HepG2 (cell line): ENCODE results near the gene ADCY5. TPM values are rescaled to one million over a fixed set of nuclear protein-coding genes. Genes with fewer than 3 reads are reported as not detected.

Experiments
- ATAC-seq: fragments of 200-7000 bp; cut with Tn5 transposase; 3 replicates; pipeline ENCODE4 v1.9.1; 2020; ENCODE audit warnings: mild to moderate bottlenecking, moderate library complexity
- BruUV-seq: library from RNA; stranded (reverse); fragments of 400-500 nt; replicated peaks from 2 replicates; lab custom pipeline; 2021; lab: Mats Ljungman, UMichigan
- CTCF ChIA-PET: fragments of 300-600 bp; formaldehyde crosslinking; extraction: SDS; loops from one replicate; lab custom pipeline; 2021; ENCODE audit warnings: low total read pairs, inconsistent platforms, low intra/inter-chr PET ratio; lab: Yijun Ruan, JAX
- POLR2A ChIA-PET: fragments of 350-600 bp; sonication (Branson Sonifier 250); formaldehyde crosslinking; loops from one replicate; lab custom pipeline; 2020; ENCODE audit warnings: antibody characterized with exemption, inconsistent platforms; lab: Yijun Ruan, JAX
- DNase-seq: peaks from one replicate; pipeline ENCODE4 v3.0.0-alpha.2; 2015; ENCODE audit warnings: low spot score
- FAIRE-seq: peaks from 3 replicates; lab custom pipeline; 2011; peaks lifted over from hg19 to GRCh38; lab: Jason Lieb, UNC
- H2AFZ ChIP-seq: one replicate; pipeline ENCODE4 v1.6.1; 2011; ENCODE audit warnings: low read length, inconsistent platforms
- H3K27ac ChIP-seq: fragments of 300-600 bp; 3 replicates; pipeline ENCODE4 v1.8.0; 2011; ENCODE audit warnings: mixed run types, mild to moderate bottlenecking, mixed read lengths, low read length, inconsistent platforms; ENCODE audit not compliant: insufficient read depth; ENCODE audit errors: extremely low read length
- H3K27me3 ChIP-seq, 2 experiments: fragments of 200-600 bp in 1 of 2; 2 replicates in 1 of 2; 3 replicates in 1 of 2; pipeline versions ENCODE4 v1.6.0 to v1.8.0; 2011; ENCODE audit warnings: low read length in 2 of 2, mild to moderate bottlenecking in 2 of 2, moderate library complexity in 2 of 2, inconsistent platforms in 1 of 2; ENCODE audit not compliant: insufficient read depth in 2 of 2, control insufficient read depth in 1 of 2
- H3K36me3 ChIP-seq, 2 experiments: fragments of 200-600 bp in 1 of 2; replicated peaks in 1 of 2; 2 replicates in 1 of 2; 3 replicates in 1 of 2; pipeline versions ENCODE4 v1.5.1 to v1.8.0; 2011; ENCODE audit warnings: low read length in 2 of 2, inconsistent platforms in 1 of 2; ENCODE audit not compliant: insufficient read depth in 2 of 2, control insufficient read depth in 1 of 2
- H3K4me1 ChIP-seq: 2 replicates; pipeline ENCODE4 v1.5.1; 2012; ENCODE audit warnings: low read length, inconsistent platforms; ENCODE audit not compliant: insufficient read depth
- H3K4me2 ChIP-seq: 2 replicates; pipeline ENCODE4 v1.6.0; 2011; ENCODE audit warnings: low read depth, low read length, inconsistent platforms
- H3K4me3 ChIP-seq, 3 experiments: fragments of 200-600 bp in 1 of 3; sonication (generic), shearing (Covaris generic) in 1 of 3; replicated peaks in 1 of 3; 2 replicates each; pipeline ENCODE4 v1.5.1; 2011 to 2016; ENCODE audit warnings: low read length in 3 of 3, inconsistent platforms in 2 of 3, low read depth in 2 of 3, mild to moderate bottlenecking in 2 of 3, control low read depth in 1 of 3, mixed read lengths in 1 of 3; ENCODE audit not compliant: insufficient read depth in 1 of 3
- H3K79me2 ChIP-seq: one replicate; pipeline ENCODE4 v1.6.1; 2011; ENCODE audit warnings: low read length, inconsistent platforms; ENCODE audit not compliant: insufficient read depth
- H3K9ac ChIP-seq: 2 replicates; pipeline ENCODE4 v1.6.0; 2011; ENCODE audit warnings: mild to moderate bottlenecking, low read depth, low read length, inconsistent platforms; ENCODE audit not compliant: insufficient read depth
- H3K9me3 ChIP-seq: 2 replicates; pipeline ENCODE4 v1.5.1; 2012; ENCODE audit warnings: mild to moderate bottlenecking, low read length
- H4K20me1 ChIP-seq: 2 replicates; pipeline ENCODE4 v1.6.0; 2011; ENCODE audit warnings: inconsistent platforms, mild to moderate bottlenecking, low read length, moderate library complexity; ENCODE audit not compliant: insufficient read depth
- ATF2 ChIP-seq: sonication (generic); formaldehyde crosslinking; IDR thresholded peaks from 2 replicates; pipeline ENCODE4 v1.4.0; 2020; ENCODE audit warnings: missing genetic modification reagents
- ATF5 ChIP-seq: sonication (generic); formaldehyde crosslinking; IDR thresholded peaks from 2 replicates; pipeline ENCODE4 v1.4.0; 2020; ENCODE audit warnings: mild to moderate bottlenecking, low read depth, missing genetic modification reagents
- CREB1 ChIP-seq, 2 experiments: fragments of 450-650 bp in 1 of 2; IDR thresholded peaks; 2 replicates each; pipeline ENCODE4 v1.6.1; 2016 to 2017; ENCODE audit warnings: control low read depth in 1 of 2, mild to moderate bottlenecking in 1 of 2, missing compliant biosample characterization in 1 of 2, missing genetic modification characterization in 1 of 2
- KDM1A ChIP-seq: IDR thresholded peaks from 2 replicates; pipeline ENCODE4 v1.6.1; 2016; ENCODE audit warnings: missing compliant biosample characterization
- NCOA2 ChIP-seq: sonication (generic); formaldehyde crosslinking; IDR thresholded peaks from 2 replicates; pipeline ENCODE4 v1.8.0; 2022; ENCODE audit warnings: inconsistent platforms
- NCOA5 ChIP-seq: sonication (generic); formaldehyde crosslinking; IDR thresholded peaks from 2 replicates; pipeline ENCODE4 v1.4.0; 2020; ENCODE audit warnings: missing genetic modification reagents
- PAF1 ChIP-seq: IDR thresholded peaks from 2 replicates; pipeline ENCODE4 v1.6.1; 2016; ENCODE audit warnings: missing genetic modification reagents, missing compliant biosample characterization
- POLR2G ChIP-seq: fragments of 200-400 bp; formaldehyde crosslinking; IDR thresholded peaks from 2 replicates; pipeline ENCODE4 v1.6.1; 2018; ENCODE audit warnings: mild to moderate bottlenecking, low read depth, low read length, moderate library complexity
- SMARCC2 ChIP-seq: fragments of 450-650 bp; IDR thresholded peaks from 2 replicates; pipeline ENCODE4 v1.6.1; 2017; ENCODE audit warnings: antibody characterized with exemption, mild to moderate bottlenecking
- SPEN ChIP-seq: sonication (generic); formaldehyde crosslinking; IDR thresholded peaks from 2 replicates; pipeline ENCODE4 v1.5.1; 2020; ENCODE audit warnings: low read depth, mild to moderate bottlenecking, missing genetic modification reagents
- ZBTB3 ChIP-seq: sonication (generic); formaldehyde crosslinking; IDR thresholded peaks from 2 replicates; pipeline ENCODE4 v1.4.0; 2020; ENCODE audit warnings: low read depth, mild to moderate bottlenecking, moderate library complexity, missing genetic modification reagents, borderline replicate concordance
- ZNF235 ChIP-seq: sonication (generic); formaldehyde crosslinking; IDR thresholded peaks from 2 replicates; pipeline ENCODE4 v1.8.1; 2023; ENCODE audit warnings: mild to moderate bottlenecking, missing genetic modification reagents, borderline replicate concordance
- ZNF383 ChIP-seq: sonication (generic); formaldehyde crosslinking; IDR thresholded peaks from 2 replicates; pipeline ENCODE4 v1.4.0; 2020; ENCODE audit warnings: missing genetic modification reagents, mild to moderate bottlenecking, borderline replicate concordance
- ZNF607 ChIP-seq: sonication (generic); formaldehyde crosslinking; IDR thresholded peaks from 2 replicates; pipeline ENCODE4 v1.5.1; 2020; ENCODE audit warnings: missing genetic modification reagents, mild to moderate bottlenecking, borderline replicate concordance
- ZNF703 ChIP-seq: sonication (generic); formaldehyde crosslinking; IDR thresholded peaks from 2 replicates; pipeline ENCODE4 v1.5.1; 2020; ENCODE audit warnings: missing genetic modification reagents, mild to moderate bottlenecking, moderate library complexity, borderline replicate concordance
- ZNF780A ChIP-seq: sonication (generic); formaldehyde crosslinking; IDR thresholded peaks from 2 replicates; pipeline ENCODE4 v1.8.0; 2022; ENCODE audit warnings: mild to moderate bottlenecking, missing genetic modification reagents, moderate library complexity
- WGBS: methylation state at CpG from one replicate; pipeline ENCODE4 v1.1.6; 2017; ENCODE audit warnings: low lambda C conversion rate; 5-methylcytosine and 5-hydroxymethylcytosine counted together
- in situ Hi-C: cut with HindIII; loops from 2 replicates; pipeline ENCODE4 v1.10.0; 2017; ENCODE audit warnings: low pct_unique_long_range_greater_than_20kb; ENCODE audit not compliant: extremely low pct_ligation_motif_present
- intact Hi-C: fragments of 100-400 bp; cut with micrococcal nuclease; formaldehyde crosslinking; loops from one replicate; pipeline ENCODE4 v1.10.0; 2022; ENCODE audit not compliant: unreplicated experiment
- polyA plus RNA-seq, 8 experiments: library from polyadenylated mRNA; depleted of rRNA in 3 of 8; stranded (reverse) in 7 of 8; unstranded in 1 of 8; fragments of >200 nt; fragmentation: Illumina TruSeq in 4 of 8; extraction: Trizol in 4 of 8; gene quantifications; 2 replicates each; pipeline versions ENCODE4 v1.2.1 to v1.2.3, GENCODE V29; 2011 to 2016; ENCODE audit warnings: low read depth in 4 of 8, missing spikeins in 1 of 8, mixed read lengths in 1 of 8; ENCODE audit not compliant: insufficient read depth in 1 of 8
- total RNA-seq, 5 experiments: library from RNA; depleted of rRNA; stranded (reverse); fragments of >200 nt; fragmentation: Illumina TruSeq; extraction: Trizol; gene quantifications; 2 replicates each; pipeline ENCODE4 v1.2.3, GENCODE V29; 2016; ENCODE audit warnings: low read depth in 1 of 5
- TF ChIP-seq, protein P1 (sequence below): sonication (generic); formaldehyde crosslinking; IDR thresholded peaks from 2 replicates; pipeline ENCODE4 v1.4.0; 2020; ENCODE audit warnings: missing genetic modification reagents

ADCY5 gene
- total and polyA plus RNA-seq, 2 of the 13 experiments (the other 11 are each of a cell fraction or from before 2014, with no cell fraction given) = not detected

- TF ChIP-seq ATF5 (CRISPR knock-in tag) = no peak
- TF ChIP-seq, all 625 proteins: peak for 0
Measured at GRCh38 chr3:123290107-123290930, 158.6 kb downstream of the ADCY5 start (continued).

DNA sequence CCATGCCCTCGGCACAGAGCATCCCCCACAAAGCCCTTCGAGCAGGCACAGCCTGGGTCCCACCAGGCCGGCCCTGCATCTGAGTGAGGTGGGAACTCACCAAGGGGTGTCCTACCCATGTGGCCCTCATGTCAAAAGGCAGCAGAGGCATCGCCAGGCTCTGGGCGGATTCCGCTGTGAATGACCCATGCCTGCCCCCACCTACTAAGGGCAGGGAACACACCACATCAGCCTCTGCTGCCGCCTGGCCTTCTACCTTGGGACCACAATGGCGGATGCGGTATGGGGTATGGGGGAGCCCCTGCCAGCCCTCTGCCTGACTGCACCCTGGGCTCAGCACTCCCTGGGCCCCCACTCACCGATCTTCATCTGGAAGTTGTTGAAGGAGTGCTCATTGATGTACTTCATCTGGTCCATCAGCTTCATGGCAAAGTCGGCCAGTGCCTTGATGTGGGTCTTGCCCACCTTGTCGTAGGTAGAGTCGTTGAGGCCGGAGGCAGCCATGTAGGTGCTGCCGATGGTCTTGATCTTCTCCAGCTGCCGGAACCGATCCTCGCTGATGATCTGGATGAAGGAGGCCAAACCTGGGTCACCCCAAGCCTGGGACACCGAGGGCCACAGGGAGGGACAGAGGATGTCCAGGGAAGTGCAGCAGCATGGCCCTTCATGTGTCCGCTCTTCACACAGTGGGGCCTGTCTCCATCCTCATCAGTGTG is 159.3 kb downstream of the ADCY5 start:
- no peak overlapping the region for H3K27ac ChIP-seq
- no TSS peak for BruUV-seq
- intact Hi-C loops = no loop called here
- no peak overlapping the region for H3K4me2 ChIP-seq
- 36% methylated on average over 9 of the region's 20 CpGs for WGBS
- H2AFZ ChIP-seq = no peak overlapping the region
- H3K4me3 ChIP-seq = no peak overlapping the region
- ChIA-PET CTCF (no interaction called here), POLR2A (no interaction called here)
- no peaks in the 10 kb centered on the region for H3K4me1 ChIP-seq
- no peak for ATAC-seq
- DNase-seq = no peak
- in situ Hi-C loops = no loop called here
- FAIRE-seq = no peak
- H3K27me3 ChIP-seq = peaks cover 0 to 26% of the 10 kb centered on the region in 2 experiments; a peak in 2 of 5 replicates
- H3K36me3 ChIP-seq = no peaks in the 10 kb centered on the region
- H3K79me2 ChIP-seq = no peaks in the 10 kb centered on the region
- H4K20me1 ChIP-seq = peaks cover 5% of the 10 kb centered on the region; the same call in 1 of the 2 replicates
- no peak overlapping the region for H3K9ac ChIP-seq
- H3K9me3 ChIP-seq = no peaks in the 10 kb centered on the region
- no peak for TF ChIP-seq SPEN (CRISPR knock-in tag)
- no peak for TF ChIP-seq NCOA5 (CRISPR knock-in tag)
- TF ChIP-seq SMARCC2 = no peak
- TF ChIP-seq, protein P1, sequence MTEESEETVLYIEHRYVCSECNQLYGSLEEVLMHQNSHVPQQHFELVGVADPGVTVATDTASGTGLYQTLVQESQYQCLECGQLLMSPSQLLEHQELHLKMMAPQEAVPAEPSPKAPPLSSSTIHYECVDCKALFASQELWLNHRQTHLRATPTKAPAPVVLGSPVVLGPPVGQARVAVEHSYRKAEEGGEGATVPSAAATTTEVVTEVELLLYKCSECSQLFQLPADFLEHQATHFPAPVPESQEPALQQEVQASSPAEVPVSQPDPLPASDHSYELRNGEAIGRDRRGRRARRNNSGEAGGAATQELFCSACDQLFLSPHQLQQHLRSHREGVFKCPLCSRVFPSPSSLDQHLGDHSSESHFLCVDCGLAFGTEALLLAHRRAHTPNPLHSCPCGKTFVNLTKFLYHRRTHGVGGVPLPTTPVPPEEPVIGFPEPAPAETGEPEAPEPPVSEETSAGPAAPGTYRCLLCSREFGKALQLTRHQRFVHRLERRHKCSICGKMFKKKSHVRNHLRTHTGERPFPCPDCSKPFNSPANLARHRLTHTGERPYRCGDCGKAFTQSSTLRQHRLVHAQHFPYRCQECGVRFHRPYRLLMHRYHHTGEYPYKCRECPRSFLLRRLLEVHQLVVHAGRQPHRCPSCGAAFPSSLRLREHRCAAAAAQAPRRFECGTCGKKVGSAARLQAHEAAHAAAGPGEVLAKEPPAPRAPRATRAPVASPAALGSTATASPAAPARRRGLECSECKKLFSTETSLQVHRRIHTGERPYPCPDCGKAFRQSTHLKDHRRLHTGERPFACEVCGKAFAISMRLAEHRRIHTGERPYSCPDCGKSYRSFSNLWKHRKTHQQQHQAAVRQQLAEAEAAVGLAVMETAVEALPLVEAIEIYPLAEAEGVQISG (CRISPR knock-in tag) = no peak
- TF ChIP-seq POLR2G = no peak
- no peak for TF ChIP-seq ZNF235 (CRISPR knock-in tag)
- no peak for TF ChIP-seq ZNF607 (CRISPR knock-in tag)
- TF ChIP-seq KDM1A = no peak
- no peak for TF ChIP-seq CREB1 (IDR thresholded peaks at IDR 0.05)
- no peak for TF ChIP-seq CREB1 (CRISPR knock-in tag; IDR thresholded peaks at IDR 0.05)
- TF ChIP-seq ZBTB3 (CRISPR knock-in tag) = no peak
- TF ChIP-seq ZNF383 (CRISPR knock-in tag) = no peak
- TF ChIP-seq ATF2 = no peak
- no peak for TF ChIP-seq ZNF780A (CRISPR knock-in tag)
- TF ChIP-seq NCOA2 (CRISPR knock-in tag) = no peak
- TF ChIP-seq PAF1 (CRISPR knock-in tag) = no peak
- no peak for TF ChIP-seq ZNF703 (CRISPR knock-in tag)
